C4-2B (cell line): ENCODE results near the gene DEFB128.
A peak's percentile ranks its signal among the peaks of the same experiment; 100 is the strongest.
"Not testable (repeated sequence)": the region's sequence is repeated elsewhere in the genome, so short reads cannot be mapped to it uniquely, and the experiment has no call there.

ENCODE experiments used
- H3K27ac ChIP-seq: fragments of 450-650 bp; 2 replicates; pipeline ENCODE4 v1.5.1; 2017
- CTCF ChIP-seq: fragments of 450-650 bp; conservative IDR thresholded peaks from 2 replicates; pipeline ENCODE4 v1.5.1; 2017; ENCODE audit warnings: mild to moderate bottlenecking
- ZFX ChIP-seq: fragments of 450-650 bp; IDR thresholded peaks from 2 replicates; pipeline ENCODE4 v1.6.1; 2017

The DEFB128 gene

GRCh38 chr20:189611-190010, at the start of gene DEFB128:
TSS of gene DEFB128 (minus strand) at chr20:189711. CDS start at chr20:189623, 88 bp downstream.
- no peak within 1 kb of the TSS for H3K27ac ChIP-seq
- TF ChIP-seq CTCF (no peak), ZFX (no peak)

DNA sequence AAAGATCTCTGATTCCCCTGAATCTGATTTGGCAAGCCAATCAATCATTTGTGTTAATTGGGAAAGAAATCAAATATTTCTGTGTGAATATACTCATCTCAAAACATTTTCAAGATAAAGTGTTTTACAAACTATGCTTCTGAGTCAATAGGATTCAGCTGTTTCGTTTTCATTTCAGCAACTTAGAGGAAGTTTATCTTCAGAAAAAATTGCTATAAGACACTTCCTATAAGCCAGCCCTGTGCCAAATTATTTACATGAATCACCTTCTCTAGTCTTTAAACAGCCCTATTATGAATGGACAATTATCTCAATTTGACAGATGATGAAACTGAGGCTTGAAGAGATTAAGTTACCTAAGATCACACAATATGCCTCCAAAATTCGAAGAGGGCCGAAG, 48.4 kb upstream of the DEFB128 start:
- H3K27ac ChIP-seq = peak overlapping the region; percentile 66
- TF ChIP-seq CTCF = no peak
- no peak for TF ChIP-seq ZFX

- no peak for TF ChIP-seq CTCF
- TF ChIP-seq ZFX = no peak
- H3K27ac ChIP-seq = peak overlapping the region; percentile 66
These were observed 48.0 kb upstream of the DEFB128 start for GRCh38 chr20:237489-237888.

DNA sequence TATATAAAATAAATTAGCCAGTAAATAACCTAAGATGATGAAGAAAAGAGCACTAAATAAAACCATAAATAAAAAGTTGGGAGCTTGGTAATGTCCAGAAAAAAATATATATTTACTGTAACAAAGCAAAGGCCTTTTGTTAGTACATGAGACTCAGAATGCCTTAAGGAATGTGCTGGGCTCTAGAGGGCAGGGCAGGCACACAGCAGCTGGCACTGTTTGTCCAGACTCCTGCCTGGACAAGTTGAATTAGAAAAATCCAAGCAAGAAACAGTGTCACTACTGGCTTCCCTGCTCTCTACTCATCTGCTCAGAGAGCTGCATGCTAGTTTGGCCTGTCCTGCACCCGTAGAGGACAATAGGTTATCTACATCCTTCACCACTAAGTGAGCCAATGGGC, 46.4 kb upstream of the DEFB128 start:
- TF ChIP-seq ZFX (no peak), CTCF (peak; percentile 69)
- H3K27ac ChIP-seq = peak overlapping the region; percentile 66; the same call in 1 of the 2 replicates

DNA sequence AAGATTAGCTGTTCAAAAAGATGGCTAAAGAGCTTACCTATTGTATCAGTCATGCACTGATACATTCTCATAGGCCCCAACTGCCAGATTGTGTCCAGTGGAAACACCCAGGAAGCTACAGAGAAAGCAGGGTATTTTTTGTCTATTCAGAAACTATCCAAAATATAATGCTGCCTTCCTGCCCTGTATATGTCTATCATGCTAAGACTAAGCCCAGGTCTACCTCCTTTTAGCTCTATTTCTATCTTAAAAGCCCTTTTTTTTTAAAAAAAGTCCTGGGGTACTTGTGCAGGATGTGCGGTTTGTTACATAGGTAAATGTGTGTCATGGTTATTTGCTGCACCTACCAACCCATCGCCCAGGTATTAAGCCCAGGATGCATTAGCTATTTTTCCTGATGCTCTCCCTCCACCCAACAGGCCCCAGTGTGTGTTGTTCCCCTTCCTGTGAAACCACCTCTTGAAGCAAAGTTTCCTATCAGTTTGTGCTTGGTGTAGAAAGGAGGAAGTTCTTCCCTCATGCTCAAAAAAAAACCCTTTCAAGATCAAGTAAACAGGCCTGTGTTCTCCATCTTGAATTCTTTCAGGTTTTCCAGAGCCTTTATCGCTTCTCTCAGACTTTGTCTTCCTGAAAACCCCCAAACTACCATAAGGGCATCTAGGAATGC, 38.1 kb upstream of the DEFB128 start:
- no peak overlapping the region for H3K27ac ChIP-seq
- TF ChIP-seq CTCF (no peak), ZFX (no peak)

GRCh38 chr20:226958-227357, 37.4 kb upstream of the DEFB128 start, which contains the start of gene DEFB129:
TSS of gene DEFB129 (plus strand) at chr20:227258. CDS start at chr20:227289, 31 bp downstream.
- H3K27ac ChIP-seq = no peak within 1 kb of the TSS
- TF ChIP-seq CTCF (no peak), ZFX (no peak)

DNA sequence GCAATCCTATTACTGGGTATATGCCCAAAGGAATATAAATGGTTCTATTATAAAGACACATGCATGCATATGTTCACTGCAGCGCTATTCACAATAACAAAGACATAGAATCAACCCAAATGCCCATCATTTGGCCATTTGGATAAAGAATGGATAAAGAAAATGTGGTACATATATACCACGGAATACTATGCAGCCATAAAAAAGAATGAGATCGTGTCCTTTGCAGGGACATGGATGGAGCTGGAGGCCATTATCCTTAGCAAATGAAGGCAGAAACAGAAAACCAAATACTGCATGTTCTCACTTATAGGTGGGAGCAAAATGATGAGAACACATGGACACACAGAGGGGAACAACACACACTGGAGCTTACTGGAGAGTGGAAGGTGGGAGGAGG, 36.4 kb upstream of the DEFB128 start:
- not testable (repeated sequence) for H3K27ac ChIP-seq

GRCh38 chr20:221258-221830, 31.8 kb upstream of the DEFB128 start:
- TF ChIP-seq CTCF = no peak
- TF ChIP-seq ZFX = no peak
- no peak overlapping the region for H3K27ac ChIP-seq
